Cerebellar nuclear complex (tissue), 1 donor: ENCODE data around the gene BAIAP3.
"Not testable (repeated sequence)": the region's sequence is repeated elsewhere in the genome, so short reads cannot be mapped to it uniquely, and the experiment has no call there.

ENCODE experiments used
- DNase-seq, 2 experiments: peaks; one replicate each; lab custom pipeline; 2025; lab: John Stamatoyannopoulos, UW

Gene BAIAP3

DNA sequence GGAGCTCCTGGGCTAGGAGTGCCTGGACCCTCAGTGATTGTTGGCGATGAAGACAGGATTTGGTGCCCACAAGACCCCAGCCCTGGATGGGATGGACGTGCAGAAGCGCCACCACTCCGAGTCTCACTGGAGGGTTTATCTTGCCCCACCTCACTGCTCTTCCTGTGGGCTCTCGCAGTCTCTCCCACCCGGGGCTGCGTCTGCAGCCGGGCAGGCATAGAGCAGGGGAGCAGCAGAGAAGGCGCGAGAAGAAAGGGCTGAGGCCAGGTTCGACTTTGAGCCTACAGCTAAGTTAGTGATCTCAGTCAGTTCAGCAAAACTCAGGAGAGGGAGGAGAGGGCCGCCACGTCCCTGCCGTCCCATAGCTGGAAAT lies 17.4 kb upstream of the BAIAP3 start:
- no peak for DNase-seq

DNA sequence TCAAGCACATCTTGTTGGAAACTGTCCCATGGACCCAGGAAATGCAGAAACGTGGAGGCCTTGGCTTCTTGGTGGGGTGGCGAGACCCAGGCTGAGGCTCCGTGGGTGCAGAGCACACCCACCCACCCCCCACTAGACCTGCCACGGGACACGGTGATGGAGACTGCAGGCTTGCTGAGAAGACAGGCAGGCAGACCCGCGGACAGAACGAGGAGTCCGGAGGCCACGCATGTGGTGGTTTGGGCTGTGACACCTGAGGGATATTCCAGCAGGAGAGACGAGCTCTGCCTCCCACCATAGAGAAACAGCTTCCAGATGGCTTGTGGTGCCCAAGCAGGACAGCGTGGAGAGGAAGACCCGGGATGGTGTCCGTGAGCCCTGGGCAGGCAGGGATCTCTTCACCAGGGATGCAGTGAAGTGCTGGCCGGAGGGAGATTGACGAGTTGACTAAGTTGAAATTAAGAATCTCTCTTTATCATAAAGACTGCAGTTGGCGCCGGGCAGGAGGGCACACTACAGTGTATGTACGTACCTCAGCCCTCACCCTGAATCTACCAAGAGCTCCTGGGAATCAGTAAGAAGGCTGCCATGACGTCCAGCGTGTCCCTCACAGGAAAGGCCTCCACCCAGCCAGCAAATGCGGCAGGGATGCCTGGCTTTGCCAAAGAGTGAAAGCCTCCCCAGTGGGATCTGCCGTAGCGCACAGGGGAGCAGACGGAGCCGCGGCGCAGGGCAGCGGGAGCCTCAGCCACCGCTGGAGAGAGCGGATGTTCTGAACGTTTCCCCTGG lies 15.8 kb upstream of the BAIAP3 start:
- no peak for DNase-seq

DNA sequence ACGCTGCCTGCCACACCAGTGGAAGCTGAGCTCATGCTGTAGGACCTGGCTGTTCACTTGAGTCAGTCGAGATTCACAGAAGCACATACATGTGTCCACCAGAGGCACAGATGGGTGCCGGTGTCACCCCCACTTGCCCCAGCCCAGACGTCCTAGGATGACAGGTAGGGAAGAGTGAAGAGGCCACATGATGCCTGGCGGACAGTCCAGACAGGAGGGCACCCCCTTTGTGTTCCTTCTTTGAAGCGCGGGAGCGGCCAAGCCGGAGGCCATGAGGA lies 15.2 kb upstream of the BAIAP3 start:
- DNase-seq, result no peak

DNA sequence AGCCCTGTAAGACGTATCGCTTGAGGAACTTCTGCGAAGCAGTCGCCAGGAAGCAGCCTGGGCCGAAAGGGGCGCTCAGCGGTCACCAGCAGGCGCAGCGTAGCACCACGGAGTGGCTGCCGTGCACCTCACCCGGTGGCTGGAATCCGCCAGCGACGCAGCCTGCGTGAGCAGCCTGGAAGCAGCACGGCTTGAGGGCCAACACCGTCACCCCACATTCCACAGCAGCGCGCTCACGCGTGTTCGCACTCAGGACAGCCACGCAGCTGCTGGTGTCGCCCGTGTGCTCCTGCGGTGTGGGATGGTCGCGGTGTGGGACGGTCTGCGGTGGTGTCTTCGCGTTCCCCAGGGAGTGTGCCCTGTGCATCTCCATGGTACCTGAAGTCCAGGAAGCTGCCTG lies 14.4 kb upstream of the BAIAP3 start:
- DNase-seq, result no peak

DNA sequence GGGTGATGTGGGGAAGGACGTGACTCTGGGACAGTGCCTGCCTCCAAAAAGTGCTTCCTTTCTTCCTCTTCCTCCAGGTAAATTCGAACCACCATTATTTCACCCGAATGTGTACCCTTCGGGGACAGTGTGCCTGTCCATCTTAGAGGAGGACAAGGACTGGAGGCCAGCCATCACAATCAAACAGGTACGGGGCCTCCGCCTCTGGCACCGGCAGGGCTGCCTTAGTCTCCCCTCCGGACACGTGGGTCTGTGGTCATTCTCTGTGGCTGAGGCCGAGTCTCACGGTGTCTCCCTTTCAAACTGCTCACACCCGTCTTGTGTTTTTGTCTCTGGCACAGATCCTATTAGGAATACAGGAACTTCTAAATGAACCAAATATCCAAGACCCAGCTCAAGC lies 13.3 kb upstream of the BAIAP3 start:
- DNase-seq, result no peak

DNA sequence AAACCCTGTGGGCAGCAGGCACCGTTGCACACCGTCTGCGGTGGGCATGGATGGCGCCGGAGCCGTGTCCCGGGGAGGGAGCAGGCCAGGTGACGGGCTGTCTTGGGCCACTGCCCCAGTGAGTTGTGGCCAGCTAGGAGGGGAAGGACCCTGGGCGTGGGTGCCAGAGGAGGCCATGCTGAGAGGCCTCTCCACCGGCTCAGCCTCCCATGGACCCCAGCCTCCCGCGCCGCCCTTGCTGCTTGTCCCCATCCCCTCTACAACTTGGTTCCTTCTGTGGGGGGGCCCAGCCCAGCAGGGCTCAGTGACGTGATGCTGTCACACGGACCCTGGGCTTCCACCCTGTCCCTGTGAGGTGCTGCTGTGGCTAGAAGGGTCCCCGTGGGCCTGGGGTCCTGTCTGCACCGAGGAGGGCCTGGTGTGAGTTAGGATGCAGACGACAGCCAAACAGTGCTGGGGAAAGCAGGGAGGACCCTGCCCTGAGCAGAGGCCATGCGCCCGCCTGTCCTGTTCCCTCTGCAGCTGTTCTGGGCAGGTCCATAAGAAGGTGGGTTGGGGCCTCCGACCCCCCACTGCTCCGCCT lies 12.7 kb upstream of the BAIAP3 start:
- DNase-seq, result no peak

DNA sequence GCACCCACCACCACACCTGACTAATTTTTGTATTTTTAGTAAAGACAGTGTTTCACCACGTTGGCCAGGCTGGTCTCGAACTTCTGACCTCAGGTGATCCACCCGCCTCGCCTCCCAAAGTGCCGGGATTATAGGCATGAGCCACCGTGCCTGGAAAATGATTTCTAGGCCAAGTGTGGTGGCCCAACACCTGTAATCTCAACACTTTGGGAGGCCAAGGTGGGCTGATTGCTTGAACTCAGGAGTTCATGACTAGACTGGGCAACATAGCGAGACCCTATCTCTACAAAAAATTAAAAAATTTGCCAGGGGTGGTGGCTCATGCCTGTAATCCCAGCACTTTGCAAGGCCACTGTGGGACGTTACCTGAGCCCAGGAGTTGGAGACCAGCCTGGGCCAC lies 11.0 kb upstream of the BAIAP3 start:
- no peak for DNase-seq

DNA sequence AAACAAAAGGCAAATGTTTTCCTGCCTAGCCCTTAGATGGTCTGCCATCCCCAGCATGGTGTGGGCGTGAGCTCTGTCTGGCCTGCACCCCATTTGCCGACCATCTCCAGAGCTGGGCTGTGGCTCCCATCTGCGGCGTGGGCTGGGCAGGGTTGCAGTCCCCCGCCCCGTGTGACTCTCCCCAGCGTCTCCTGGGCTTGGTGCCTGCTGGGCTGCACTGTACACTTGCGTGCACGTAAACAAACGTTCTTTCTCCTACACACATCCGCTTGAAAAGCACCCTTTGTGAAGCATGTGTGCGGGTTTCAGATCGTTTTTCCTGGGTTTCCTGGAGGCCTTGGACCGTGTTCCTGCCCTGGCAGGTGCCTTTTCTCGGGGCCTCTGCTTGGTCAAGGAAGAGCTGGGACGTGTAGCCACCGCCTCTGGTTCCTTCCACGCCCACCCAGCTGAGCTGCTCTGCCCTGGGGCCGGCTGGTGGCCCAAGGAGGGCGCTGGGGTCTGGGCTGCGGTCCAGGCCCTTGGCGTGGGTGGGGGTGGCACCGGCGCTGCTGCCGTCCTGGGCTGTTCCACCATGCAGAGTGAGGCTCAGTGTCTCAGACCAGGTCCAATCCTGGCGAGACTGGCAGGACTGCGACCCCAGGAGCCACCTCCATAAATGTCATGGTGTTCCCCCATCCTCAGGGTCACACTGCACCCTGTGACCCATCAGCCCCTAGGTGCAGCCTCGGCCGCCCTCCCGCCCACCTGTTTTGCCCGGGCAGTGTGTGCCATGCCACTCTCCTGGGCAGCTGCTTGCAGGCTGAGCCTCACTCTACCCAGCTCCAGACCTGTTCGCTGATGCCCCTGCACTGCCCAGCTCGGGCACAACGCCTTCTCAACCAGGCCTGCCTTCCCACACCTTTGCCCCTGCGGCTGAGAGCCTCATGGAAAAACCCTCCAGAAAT lies 9.9 kb upstream of the BAIAP3 start:
- no peak for DNase-seq

DNA sequence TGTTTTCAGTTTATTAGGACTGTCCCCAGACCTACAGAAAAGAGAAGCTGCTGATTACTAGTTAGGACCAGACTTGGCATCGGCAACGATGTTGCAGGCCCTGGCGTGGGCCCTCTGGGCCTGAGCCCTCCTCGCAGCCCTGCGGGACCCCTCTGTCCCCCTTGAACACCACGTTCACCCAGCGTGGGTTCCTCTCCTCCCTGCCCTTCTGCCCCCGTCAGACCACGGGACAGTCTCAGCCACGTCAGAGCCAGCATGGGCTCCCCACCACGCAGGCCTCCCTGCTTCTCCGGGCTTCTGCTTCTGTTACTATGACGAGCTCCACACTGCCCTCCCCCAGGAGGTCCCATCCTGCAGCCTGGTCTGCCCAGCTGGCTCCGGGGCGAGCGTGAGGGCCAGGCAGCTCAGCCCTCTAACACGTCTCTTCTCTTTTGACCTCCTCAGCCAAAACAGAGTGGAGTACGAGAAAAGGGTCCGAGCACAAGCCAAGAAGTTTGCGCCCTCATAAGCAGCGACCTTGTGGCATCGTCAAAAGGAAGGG lies 9.1 kb upstream of the BAIAP3 start:
- no peak for DNase-seq

DNA sequence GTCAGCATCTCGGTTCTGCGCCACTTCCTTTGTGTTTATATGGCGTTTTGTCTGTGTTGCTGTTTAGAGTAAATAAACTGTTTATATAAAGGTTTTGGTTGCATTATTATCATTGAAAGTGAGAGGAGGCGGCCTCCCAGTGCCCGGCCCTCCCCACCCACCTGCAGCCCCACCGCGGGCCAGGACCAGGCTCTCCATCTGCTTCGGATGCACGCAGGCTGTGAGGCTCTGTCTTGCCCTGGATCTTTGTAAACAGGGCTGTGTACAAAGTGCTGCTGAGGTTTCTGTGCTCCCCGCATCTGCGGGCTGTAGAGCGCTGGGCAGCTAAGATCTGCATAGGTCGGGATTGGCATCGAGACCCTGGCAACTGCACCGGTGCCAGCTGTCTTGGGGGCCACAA lies 8.2 kb upstream of the BAIAP3 start:
- DNase-seq, result no peak

DNA sequence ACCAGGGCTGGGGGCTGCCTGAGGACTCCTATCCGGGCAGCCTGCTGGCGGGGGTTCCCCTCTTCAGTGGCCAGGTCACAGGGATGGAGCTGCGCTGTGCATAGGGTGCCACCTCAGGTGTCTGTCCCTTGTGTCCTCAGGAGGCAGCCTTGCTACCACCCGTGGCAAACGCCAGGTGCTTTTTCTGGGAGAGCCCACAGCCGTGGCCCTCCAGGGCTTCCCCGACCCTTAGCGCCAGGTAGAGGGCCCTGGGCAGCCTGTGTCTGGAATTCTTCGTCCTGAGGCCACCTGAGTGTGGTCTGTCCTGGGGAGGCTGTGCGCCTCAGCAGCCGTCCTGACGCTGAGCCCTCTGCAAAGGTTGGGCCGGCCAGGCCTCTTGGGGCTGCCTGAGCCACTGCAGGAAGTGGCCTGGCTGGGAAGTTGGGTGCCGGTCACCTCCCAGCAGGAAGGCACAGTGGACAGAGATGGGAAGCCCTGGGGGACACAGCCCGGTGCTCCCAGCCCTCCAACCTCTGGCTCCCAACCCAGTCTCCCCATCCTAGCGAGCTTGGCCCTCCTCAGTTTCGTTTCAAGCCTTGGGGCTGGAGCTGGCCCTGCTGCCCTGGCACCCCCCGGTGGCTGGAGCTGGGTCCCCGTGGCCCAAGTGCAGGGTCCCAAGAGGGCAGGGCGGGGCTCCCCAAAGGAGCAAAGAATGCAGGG lies 7.6 kb upstream of the BAIAP3 start:
- no peak for DNase-seq

DNA sequence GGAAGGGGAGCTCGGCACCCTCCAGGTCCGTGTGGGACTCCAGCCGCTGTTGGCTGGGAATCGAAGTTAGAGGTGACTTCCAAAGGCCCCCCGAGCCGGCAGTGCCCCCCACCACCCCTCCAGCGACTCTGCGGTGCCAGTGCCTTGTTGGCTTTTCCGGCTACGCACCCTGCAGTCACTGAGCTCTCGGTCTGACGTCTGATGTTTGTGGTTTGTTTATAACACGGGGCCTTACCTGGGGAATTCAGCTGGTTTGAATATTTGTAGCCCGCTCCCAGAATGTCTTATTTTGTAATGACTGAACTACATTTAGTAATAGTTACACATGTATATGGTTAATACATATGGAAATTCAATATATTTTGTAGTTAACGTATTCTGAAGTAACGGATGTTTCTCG lies 7.1 kb upstream of the BAIAP3 start:
- DNase-seq, result no peak

DNA sequence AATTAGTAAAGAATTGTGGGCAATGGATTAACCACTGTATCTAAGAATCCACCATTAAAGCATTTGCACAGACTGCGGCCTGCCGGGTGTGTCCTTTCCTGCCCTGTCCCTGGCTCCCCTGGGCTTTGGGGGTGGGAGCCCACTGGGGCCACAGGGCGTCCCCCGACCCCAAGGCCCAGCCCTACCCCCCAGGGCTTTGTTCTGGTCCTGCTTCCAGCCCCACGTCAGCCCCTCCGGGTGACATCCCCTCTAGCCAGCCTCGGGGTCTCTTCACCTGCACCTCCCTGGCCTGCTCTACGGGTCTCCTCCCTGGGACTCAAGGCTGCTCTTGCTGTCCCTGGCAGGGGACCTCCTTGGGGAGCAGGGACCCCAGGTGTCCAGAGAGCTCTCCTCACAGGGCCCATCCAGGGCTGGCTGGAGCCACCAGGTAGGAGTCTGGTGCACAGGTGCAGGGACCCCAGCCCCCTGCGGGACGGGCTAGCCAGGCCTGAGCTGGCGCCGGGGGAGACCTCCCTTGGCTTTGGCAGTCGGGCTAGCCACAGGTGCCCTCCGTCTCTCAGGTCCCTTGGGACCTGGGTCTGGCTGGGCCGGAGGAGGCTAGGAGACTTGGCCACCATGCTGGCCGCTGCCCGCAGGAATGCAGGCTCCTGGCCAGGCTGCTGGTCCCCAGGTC lies 6.4 kb upstream of the BAIAP3 start:
- no peak for DNase-seq

DNA sequence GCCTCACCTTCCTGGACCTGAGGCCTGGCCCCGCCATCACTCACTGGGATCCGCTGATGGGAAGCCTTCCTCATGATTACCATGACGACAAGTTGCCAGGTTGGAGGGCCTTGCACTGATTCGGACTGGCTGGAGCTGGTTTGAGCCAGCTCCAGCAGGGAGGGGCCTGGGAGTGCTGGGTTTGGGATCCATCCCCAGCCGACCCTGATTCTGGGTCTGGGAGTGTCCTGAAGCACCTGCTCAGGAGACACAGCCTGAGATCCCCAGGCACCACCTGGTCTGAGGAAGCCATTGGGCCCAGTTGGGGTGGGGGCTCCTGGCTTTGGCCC lies 5.9 kb upstream of the BAIAP3 start:
- DNase-seq, result no peak

DNA sequence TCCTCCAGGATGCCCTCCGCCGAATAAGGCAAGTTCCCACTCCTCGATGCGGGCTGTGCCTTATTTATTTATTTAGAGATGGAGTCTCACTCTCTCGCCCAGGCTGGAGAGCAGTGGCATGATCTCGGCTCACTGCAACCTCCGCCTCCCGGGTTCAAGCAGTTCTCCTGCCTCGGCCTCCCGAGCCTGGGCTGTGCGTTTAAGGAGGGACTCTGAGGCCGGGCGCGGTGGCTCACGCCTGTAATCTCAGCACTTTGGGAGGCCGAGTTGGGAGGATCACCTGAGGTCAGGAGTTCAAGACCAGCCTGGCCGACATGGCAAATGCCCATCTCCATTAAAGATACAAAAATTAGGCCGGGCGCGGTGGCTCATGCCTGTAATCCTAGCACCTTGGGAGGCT lies 5.3 kb upstream of the BAIAP3 start:
- not testable (repeated sequence) for DNase-seq

DNA sequence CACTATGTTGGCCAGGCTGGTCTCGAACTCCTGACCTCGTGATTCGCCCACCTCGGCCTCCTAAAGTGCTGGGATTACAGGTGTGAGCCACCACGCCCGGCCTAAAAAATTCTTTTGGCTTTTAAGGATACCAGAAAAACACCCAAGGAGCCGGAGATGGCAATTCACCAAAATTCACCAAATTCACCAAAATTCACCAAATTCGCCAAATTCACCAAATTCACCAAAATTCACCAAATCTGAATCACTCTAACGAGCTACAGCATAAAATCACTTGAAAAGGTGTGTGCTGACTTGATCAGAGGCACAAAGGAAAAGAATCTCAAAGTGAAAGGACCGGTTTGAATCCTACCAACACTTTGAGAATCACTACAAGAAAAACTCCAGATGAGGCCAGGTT lies 4.5 kb upstream of the BAIAP3 start:
- DNase-seq, result not testable (repeated sequence)

DNA sequence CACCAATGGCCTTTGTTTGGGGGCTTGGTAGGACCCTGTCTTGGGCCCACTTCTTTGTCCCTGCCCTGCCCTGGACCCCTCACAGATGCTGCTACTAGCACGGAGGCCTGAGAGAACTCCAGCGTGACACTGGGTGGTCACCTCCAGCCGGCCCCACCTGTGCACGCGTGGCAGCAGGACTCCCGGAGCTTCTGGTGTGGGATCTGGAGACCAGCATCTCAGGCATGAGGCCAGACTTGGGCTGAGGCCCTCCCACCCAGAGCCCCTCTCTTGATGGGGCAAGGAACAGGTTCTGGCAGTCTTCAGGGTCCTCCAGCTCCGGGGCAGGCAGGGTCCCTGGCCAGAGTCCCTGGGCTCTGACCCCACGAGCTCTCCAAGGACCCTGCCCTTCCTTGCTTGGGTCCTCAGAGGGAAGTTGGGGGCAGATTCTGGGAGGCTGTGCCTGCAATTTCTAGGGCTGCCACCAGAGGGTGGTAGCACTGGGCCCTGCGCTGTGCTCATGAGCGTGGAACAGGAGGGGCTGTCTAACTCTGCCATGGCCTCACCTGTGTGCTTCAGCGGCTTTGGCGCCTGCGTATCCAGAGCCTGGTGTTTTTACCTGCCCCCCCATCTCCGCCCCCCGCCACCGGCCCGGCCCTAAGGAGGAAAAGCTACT lies 3.1 kb upstream of the BAIAP3 start:
- no peak for DNase-seq

DNA sequence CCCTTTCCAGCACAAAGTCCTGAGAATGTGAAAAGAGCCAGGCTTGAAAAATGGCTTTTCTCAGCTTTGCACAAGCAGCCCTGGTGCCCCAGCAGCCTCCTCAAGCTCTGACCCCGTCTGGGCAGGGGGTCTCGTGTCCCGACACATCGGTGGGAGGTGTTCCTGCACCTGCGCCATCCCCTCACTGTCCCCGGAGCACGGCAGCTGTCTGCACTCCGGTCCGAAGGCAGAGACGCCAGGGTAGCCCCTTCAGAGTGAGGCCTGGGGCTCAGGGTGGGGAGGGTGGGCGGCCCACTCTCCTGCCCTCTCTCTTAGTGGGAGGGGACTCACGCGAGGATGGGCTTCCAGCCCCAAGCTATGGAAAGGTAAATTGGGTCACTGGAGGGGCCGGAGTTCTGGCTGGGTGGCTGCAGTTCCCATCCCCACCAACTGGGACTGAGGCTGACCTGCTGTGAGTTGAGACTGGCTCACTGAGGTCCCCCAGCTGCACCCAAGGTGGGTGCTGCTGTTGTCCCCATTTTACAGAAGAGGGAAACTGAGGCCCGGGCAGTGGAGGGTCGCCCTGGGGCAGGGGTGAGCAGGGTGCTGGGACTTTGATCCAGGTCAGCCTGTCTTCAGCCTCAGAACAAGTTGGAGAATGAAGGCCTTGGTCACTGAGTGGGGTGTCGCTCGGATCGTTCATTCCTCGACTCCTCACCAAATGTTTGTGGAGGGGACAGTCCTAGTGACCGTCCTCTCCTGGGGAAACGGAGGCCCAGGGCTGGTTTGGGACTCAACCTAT lies 2.3 kb upstream of the BAIAP3 start:
- DNase-seq, result no peak

DNA sequence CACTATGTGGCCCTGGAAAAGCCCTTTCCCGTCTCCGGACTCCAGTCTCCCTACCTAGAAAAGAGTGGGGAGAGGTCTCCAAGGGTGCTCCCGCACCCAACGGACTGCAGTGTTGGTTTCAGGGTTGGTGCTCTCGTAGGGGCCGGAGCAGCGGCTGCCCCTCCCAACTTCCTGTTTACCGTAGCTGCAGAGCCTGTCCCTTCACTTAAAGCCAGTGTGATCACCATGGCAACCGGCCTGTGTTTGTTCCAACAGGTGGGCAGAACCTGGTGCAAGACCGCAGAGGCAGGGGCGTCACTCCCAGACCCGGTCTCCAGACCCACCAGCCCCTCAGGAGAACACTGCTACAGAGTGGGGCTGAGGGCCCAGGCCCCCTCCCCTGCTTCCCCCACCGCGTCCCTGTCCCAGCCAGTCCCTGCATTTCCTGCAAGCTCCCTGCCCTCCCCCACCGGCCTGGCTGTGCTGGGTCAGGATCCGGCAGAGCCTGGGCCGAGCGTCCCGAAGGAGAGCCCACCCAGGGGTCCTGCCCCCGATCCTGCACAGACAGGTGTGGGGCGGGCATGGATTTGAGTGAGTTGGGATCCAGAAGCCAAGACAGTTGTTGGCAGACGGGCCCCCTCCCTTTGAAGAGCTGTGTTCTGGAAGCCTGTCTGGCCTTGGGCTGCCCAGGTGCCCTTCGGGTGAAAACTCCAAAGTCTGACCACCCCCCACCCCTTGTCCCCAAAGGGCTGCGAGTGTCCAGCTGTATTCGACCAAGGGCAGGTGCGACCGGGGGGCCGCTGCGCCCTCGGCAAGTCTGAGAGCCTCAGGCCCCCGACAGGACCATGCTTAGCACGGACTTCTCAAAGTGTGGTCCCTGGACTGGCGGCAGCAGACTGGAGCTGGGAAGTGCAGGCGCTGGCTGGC lies 1.5 kb upstream of the BAIAP3 start:
- no peak for DNase-seq
